Islet precursor cell (in vitro differentiated cells): ENCODE measurements around the gene GSDMA.

ENCODE experiments used
- DNase-seq: peaks from one replicate; pipeline ENCODE4 v3.0.0-alpha.2; 2018

Gene GSDMA, protein sequence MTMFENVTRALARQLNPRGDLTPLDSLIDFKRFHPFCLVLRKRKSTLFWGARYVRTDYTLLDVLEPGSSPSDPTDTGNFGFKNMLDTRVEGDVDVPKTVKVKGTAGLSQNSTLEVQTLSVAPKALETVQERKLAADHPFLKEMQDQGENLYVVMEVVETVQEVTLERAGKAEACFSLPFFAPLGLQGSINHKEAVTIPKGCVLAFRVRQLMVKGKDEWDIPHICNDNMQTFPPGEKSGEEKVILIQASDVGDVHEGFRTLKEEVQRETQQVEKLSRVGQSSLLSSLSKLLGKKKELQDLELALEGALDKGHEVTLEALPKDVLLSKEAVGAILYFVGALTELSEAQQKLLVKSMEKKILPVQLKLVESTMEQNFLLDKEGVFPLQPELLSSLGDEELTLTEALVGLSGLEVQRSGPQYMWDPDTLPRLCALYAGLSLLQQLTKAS

DNA sequence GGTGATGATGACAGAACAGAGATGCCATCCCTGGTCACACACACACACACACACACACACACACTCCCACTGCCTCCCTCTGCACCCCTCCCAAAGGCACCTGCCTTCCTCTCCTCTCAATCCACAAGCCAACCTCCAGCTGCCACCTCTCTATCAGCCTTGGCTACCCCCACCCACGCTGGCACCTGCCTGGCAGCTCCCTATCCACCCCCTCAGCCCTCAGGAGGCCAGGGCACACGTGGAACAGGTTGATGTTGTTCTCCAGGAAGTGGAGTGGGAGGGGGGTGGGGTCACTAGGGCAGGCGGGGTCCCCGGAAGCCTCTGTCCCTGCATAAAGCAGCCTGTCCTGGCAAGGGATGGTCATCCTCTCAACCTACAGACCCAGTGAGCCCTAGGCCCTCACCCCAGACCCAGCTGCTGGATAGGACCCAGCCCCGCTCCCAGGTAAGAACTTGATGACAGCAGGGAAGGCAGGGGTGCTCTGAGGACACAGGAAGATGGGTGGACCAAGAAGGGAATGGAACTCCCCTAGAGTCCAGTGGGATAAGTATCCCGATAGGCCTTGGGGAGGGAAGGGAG lies at the start of gene GSDMA:
GSDMA (plus strand) TSS at position 363 of the 579 bp plus-strand sequence. CDS start 2,684 bp downstream, outside the sequence.
- no peak for DNase-seq

DNA sequence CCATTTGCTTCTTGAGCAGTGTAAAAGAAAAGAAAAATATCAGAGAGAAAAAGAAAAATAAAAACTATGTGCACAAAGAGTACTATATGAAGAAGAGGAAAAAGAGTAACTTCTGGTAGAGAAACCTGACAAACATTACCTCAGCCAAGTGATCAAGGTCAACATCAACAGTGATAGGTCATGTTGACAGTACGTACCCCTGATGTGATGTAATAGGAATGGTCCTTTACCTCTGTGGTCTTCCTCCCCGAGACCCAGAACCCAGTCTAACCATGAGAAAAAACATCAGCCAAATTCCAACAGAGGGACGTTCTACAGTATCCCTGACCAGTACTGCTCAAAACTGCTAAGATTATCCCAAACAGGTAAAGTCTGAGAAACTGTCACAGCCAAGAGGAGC lies 48.8 kb upstream of the GSDMA start:
- no peak for DNase-seq

DNA sequence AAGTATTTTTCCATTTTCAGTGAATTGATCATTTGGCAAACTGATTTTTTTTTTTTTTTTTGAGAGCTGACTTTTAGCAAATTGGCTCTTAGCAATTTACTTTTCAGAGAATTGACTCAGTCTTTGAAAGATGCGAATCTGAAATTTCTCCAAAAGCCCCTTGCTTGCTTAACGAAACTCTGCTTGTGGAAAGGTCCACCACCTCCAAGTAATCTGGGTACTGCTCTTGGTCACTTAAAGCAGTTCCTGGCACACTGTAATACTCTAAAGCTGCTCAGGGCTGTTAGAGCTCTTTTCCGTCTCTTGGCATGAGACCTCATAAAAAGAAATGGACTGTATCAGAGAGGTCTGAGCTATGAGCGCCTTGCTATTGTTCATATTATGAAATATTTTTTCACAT lies 47.2 kb upstream of the GSDMA start:
- DNase-seq: no peak

DNA sequence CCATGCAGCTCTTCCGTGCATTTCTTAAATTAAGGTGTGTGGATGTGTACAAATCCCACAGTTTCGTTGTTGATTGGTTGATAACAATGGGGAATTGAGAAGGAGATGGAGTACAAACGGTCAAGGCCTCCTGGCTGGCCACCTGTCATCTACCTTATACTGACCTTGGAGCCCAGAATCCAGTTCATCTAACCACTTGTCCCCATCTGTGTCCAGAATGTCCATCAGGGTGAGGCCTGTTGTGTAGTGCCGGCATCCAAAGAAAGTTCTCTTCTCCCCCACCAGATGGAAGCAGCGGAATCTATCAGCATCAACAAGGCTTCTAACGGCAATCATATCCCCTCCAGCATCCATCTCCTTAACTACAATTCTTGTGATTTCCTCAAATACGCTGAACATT lies 45.9 kb upstream of the GSDMA start:
- DNase-seq: no peak

DNA sequence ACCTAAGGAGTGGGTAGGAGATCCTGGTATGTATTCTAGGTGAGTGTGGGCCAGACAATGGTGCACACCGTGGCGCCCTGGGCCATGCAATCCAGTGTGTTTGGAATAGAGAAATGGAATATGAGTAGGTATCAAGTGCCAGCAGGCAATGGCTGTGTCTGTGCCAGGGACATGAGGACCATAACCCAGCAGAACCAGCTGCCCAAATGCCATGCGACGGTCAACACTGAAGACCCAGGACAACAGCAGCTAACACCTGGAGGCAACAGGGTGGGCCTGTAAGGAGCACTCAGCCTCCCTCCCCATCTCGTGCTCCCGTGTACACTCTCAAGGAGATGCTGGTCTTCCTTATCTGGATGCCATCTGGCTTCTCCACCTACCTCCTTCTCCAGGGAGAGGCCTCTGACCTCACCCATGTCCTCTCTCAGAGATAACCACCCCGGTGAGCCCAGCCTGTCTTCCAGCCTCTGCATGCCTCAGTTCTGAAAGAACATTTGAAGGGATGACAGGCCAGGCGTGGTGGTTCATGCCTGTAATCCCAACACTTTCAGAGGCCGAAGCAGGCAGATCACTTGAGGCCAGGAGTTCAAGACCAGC lies 43.6 kb upstream of the GSDMA start:
- DNase-seq: no peak

DNA sequence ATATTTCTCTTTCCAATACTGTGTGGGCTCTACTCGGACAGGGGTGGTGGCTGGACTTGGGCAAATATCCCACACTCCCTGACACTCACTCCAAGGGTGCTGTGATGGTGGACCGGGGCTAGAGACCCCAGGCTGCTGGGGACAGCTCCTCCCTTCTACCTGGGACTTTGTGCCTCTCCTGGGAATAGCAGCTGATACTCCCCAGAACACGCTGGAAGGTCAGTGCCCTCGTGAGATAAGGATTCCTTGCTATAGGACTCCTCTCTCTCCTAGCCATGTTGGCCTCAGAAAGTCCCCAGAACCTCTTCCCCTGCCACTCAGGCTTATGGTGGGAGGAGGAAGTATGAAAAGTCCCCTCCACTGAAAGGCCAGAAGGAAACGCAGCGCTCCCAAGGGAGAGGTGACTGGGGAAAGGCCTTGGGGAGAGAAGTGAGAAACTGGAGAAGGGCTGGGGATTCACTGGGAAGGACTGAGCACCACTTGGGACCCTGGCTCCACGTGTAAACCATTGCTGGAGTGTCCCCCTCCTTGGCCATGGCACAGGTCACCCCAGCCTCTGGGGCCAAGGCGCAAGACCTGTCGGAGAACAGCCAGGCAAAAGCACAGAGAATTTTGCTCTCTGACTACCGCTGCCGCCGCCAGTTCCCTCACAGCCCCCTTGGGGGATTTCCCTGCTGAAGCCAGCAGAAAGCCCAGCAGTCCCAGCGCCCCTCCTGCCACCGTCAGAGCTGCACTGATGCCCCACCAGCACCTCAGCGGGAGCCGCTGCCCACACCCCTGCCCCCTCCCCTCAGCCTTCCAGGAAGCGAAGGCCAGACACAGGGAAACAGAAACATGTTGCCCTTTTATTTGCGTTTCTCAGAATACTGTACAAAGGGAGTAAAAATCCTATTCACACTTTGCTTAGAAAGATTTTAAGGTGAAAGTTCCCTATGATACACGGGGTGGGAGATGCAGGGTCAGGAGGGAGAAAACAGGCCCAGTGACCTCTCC lies 42.3 kb upstream of the GSDMA start:
- no peak for DNase-seq

DNA sequence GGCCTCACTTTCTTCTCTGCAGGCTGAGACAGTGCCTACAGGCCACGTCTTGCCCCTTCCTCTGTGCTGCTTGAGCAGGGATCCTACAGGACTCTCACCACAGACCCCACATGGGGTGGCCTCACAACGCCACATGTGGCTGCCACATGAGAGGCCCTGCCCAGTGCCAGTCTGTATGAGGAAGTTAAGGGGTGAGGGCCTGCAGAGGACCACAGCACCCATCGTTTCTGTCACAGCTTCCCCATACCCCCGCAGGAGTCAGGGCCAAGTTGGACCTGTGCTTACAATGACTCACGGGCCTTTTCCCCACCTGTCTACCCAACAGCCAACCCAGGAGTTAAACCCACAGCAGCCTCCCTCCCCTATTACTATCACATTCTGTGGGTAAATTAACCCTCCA lies 41.5 kb upstream of the GSDMA start:
- DNase-seq: no peak

DNA sequence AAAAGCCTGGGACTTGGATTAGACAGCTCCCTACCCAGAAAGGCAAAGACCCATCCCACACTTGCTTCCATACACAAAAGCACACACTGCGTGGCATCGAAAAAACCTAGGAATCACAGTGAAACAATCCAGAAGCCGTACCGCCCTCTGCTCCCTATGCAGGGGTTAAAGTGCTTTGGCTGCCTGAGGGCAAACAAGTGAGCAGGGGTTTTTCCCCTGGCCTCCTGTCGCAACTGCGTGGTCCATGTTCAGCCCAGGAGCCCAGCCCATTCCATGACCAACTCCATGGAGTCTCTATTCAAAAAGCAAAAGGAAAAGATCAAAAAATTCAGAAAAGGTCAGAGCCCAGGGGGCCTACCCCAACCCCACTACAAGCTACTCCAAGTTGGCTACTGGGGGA lies 40.8 kb upstream of the GSDMA start:
- DNase-seq: no peak

DNA sequence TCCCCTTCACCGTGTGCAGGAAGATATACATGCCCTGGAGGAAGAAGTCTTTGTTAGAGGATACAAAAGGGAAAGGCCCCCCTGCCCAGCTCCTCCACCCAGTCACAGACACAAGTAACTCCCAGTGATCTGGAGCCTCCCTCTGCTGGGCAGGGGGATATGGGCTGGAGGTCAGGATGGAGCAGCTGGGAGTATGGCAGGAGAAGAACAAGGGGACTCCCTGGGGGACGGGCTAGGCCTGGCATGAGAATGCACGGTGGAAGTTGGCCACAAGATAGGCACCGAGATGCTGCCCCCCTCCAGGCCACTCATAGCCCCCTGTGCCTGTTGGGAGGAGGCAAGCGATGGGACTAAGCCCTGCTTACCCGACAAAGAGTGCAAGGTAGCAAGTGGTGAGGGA lies 39.6 kb upstream of the GSDMA start:
- no peak for DNase-seq

DNA sequence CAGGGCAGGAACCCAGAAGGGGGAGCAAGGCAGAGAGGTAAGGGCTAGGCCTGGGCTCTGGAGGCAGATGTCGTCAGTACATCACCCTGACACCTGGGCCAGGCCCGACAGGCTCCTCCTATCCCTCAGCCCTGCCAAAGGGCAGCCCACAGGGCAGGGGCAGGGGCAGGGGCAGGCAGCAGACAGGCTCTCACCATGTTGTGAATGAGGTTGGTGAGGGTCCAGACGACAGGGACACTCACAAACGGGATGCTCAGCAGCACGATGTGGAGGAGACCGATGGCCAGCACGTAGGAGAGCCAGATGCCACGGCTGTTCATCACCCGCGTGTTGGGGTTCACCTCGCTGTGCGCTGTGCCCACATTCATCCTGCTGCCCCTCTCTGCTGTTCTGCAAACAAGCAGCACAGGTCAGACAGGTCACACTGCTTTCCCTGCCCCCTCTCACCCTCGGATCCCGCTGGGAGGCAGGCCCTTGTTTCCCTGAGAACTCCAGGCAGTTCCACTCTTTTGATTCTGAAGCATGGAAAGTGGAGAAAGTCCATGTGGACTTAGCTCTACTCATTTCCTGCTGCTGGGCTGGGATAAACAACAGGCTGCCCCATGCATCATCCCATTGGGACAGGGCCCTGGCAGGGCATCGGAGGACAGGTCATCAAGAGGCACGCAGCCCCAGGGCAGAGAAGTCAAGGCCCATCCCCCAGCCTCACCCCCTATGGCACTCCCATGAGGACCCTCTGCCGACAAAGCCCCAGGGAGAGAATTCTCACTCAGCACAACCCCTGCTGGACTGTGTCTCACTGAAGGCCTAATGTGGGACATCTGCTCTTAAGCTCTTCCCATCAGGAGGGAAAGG lies 38.7 kb upstream of the GSDMA start:
- peak; percentile 89 for DNase-seq

DNA sequence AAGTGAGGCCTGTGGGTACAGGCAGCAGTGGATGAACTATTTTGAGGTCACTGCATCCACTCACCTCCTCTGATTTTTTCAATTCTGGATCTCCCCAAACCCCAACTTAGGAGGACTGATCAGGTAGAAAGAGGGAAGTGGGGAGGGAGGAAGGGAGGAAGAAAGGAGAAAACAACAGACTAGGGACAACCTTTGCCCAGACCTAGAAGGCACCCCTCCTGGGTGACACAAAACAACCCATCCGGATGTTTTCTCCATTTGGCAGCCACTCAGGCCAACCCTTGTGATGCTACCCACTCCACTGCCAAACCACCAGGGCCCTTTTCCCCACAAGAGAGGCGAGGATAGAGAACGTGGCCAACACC lies 38.1 kb upstream of the GSDMA start:
- no peak for DNase-seq

DNA sequence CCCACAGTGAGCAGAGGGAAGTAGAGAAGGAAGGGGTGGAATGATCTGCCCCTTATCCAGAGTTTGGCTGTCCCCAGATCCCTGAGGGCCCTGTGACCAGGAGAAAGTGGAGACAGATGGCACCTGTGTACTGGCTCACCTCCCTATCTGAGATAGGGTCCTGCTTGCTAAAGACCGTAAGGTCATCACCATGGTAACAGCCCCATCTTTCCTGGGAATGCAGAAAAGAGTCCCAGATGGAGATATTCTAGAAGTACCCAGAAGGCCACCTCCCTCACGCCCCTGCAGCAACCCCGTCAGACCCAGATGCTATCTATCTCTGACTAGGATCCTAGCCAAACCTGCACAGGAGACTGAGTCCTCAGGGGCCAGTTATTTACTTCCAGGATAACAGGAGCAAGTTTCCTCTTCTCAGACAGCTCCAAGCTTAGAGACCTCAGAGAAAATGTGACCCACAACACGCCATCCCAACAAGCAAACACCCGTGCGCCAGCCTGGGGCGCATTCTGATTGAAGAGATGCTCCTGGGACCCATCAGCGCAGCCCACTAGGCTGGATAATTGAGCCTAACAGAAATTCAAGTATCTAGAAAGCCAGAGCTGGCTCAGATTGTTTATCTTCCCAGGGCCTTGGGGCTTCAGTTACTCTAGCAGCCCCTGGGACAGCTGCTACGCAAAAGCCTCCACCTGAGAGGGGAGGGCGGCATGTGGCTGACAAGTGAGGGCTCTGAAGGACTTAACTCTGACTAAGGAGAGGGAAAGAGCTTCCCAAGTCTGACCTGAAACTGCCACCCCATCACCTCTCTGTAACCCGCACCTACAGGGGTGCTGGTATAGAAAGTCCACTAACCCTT lies 37.3 kb upstream of the GSDMA start:
- no peak for DNase-seq

DNA sequence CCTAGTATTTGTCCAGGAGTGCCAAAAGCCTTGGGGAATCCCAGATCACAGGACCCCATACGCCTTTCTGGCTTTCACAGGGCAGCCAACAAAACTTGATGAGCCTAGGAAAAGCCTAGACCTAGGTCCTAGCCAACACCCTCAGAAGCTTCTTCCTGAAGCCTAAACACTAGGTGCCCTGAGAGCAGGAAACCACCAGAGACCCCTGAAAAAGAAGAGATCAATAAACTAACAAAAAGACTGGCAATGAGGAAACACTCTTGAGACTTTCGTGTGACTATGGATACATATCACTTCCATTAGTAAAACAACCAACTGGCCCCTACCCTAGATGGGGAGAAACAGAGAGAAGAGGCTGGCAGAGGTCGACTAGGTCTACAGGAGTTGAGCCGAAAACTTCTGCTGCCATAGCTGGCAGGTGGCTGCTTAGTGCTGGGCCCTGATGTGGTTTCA lies 36.6 kb upstream of the GSDMA start:
- DNase-seq: no peak

DNA sequence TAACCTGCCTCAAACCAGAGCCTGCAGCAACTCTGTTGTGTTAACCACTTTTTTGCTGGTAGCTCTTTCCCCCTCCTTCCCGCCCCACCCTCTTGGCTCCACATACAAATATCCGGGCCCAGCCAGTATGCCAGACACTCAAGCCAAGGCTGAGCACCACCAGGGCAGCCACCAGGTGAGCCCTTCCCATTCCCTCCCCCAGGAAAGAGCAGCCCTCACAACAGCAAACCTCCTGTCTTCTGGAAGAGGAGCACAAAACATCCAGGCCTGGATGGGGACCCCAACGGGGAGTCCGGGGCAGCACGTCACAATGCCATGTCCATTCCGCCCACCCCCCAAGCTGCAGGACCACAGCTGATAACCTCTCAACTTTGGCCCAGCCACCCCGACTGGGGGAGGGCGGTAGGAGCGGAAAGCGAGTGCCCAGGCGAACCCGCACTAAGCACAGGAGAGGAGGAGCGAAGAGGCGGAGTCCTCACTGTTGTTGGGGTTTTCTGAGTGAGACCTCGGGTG lies 36.2 kb upstream of the GSDMA start:
- DNase-seq: peak; percentile 76

DNA sequence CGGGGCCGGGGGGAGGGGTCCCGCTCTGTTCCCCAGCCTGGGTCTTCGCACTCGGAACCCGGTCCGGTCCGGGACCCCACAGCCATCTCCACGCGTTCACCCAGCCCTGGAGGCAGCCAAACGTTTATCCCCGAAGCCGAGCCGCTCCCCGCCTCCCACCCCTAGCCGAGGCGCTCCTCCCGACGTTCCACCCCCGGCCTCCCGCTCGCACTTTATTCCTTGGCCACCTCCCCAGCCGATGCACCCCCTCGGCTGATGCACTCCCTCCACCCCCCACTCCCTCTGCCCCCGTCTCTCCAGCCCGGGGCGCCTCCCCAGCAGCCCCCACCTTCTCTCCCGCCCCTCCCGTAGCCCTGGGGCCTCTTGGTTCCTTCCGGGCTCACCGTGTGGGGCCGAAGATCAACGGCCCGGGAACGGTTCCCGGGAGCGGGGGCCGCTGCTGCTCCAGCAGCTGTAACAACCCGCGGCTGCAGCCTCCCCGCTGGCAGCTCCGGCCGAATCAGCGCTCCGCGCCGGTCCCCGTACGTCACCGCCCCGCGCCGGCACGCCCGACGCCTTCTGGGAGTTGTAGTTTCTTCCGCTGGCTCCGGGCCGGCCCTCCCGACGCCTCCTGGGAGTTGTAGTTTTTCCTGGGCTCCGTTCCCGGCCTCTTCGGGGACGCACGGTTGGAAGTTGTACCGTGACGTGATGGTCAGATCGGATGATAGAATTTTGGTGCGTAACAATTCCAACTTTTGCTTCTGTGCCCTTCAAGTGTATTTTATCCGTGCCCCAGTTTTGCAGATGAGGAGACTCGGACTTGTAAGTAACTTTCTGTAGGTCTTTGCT lies 35.5 kb upstream of the GSDMA start, which contains the start of the genes LRRC3C and ORMDL3:
LRRC3C (plus strand) TSS at position 632 of the 828 bp plus-strand sequence. CDS start 13,792 bp downstream, outside the sequence.
ORMDL3 (minus strand) TSS at position 501 of the 828 bp plus-strand sequence. CDS start 3,398 bp downstream, outside the sequence.
- peak; percentile 99 for DNase-seq

DNA sequence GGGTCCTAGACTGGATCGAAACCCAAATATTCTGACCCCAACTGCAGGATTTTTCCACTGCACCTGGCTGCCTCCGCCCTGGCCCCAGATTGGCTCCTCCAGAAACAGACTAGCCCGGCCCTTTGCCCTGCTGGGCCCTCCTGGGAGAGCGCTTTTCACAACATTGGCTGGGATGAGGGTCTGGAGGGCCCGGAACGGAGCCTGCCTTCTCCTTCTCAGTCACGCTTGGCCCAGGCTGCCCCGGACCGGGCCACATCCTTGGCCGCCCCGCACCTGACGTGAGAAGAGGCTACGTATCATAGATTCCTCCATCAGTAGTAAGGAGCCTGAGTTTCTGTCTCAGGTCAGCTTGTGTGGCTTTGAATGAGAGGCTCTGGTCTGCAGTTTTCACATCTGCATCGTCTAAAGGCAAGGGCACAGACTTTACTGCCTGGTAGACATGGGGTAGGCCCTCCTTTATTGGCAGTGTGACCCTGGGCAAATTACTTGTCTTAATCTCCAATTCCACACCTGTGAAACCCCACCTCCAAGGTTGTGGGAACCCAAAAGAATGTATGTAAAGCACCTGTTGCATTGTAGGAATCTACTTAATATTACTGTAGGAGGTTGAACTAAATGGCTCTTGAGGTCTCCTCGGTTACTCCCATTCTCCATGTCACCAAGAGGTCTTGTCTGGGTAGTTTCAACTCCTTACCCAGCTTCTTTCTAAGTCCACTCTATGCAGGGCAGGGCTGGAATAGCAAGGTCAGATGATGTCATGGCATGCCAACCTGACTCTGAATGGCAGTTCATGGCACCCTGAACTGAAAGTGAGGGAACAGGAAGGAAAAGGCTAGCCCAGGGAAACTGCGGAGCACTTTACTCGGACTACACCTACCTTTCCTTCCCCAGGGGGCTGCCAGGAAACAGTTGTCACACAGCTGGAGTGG lies 34.6 kb upstream of the GSDMA start:
- peak; percentile 83 for DNase-seq

DNA sequence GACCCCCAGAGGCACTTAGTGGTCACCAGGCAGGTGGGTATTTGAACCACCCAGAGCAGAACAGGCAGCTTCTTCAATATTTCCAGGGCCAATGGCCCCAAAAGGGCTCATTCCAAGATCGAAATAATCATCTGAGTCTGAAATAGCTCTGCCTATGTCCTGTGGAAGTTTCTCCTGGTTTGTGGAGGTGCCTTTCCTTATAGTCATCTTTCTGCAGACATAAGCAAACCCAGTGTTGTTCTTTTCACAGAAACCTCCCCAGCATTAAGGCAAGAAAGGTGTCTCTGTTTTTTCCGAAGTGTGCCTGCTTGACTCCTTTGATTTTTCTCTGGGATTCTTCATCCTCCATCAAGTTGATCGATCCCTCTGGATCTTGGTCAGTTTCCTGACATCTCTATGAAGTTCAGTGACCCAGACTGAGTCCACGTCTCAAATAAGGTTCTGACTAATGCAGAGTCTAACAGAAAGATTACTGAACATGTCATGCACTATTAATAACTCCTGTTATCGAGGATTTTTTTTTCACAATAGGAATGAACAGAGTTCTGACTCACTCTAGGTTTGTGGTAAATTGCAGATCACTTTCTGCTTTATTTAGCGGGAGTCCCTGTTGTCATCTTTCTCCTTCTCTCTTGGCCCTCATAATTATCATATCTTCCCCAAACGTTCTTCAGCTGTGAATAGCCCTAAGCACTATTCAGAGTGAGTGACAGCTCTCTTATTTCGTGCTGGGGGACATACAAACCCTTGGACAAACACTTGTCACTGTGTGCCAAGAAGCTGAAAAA lies 33.8 kb upstream of the GSDMA start:
- DNase-seq: no peak
